A549 (cell line): ENCODE data around the gene CEP162. TPM values are rescaled to one million over a fixed set of nuclear protein-coding genes. Genes with fewer than 3 reads are reported as not detected.

Experiments
- ATAC-seq, 2 experiments: fragments of 200-7000 bp in 1 of 2; fragments of >200 bp in 1 of 2; cut with Nextera tagmentation in 1 of 2; cut with Tn5 transposase in 1 of 2; 3 replicates each; pipeline versions ENCODE4 v1.8.0 to v1.9.1; 2018 to 2020; ENCODE audit warnings: mild to moderate bottlenecking in 1 of 2, moderate library complexity in 1 of 2
- CTCF ChIA-PET: fragments of 300-600 bp; sonication (Branson Sonifier 250); formaldehyde crosslinking; extraction: SDS; loops from one replicate; lab custom pipeline; 2021; ENCODE audit warnings: antibody characterized with exemption, inconsistent platforms; lab: Yijun Ruan, JAX
- POLR2A ChIA-PET: fragments of 350-600 bp; formaldehyde crosslinking; extraction: SDS; loops from one replicate; lab custom pipeline; 2021; ENCODE audit warnings: antibody characterized with exemption, inconsistent platforms; lab: Yijun Ruan, JAX
- DNase-seq, 2 experiments: peaks; one replicate each; pipeline versions ENCODE4 v3.0.0 to v3.0.0-alpha.2; 2011 to 2016; ENCODE audit warnings: low read depth in 1 of 2, low spot score in 1 of 2
- FAIRE-seq: peaks from 2 replicates; lab custom pipeline; 2011; peaks lifted over from hg19 to GRCh38; lab: Jason Lieb, UNC
- H3K27ac ChIP-seq, 2 experiments: fragments of >200 bp; sonication (Bioruptor Twin); formaldehyde crosslinking; 3 replicates each; pipeline ENCODE4 v1.5.1; 2016 to 2017
- H3K4me1 ChIP-seq: fragments of >200 bp; sonication (Bioruptor Twin); formaldehyde crosslinking; 3 replicates; pipeline ENCODE4 v1.6.1; 2016
- H3K4me2 ChIP-seq: fragments of >200 bp; sonication (Bioruptor Twin); formaldehyde crosslinking; 3 replicates; pipeline ENCODE4 v1.6.1; 2016
- H3K4me3 ChIP-seq: fragments of >200 bp; sonication (Bioruptor Twin); formaldehyde crosslinking; 3 replicates; pipeline ENCODE4 v1.5.1; 2016
- H3K9me3 ChIP-seq: fragments of >200 bp; sonication (Bioruptor Twin); formaldehyde crosslinking; 3 replicates; pipeline ENCODE4 v1.6.1; 2016
- CBX2 ChIP-seq: fragments of 200-600 bp; sonication (generic); IDR thresholded peaks from 2 replicates; pipeline ENCODE4 v1.6.1; 2016; ENCODE audit warnings: low read depth, mild to moderate bottlenecking, borderline replicate concordance
- CEBPB ChIP-seq, 2 experiments: fragments of >200 bp in 1 of 2; sonication (Bioruptor Twin) in 1 of 2; formaldehyde crosslinking in 1 of 2; IDR thresholded peaks; 2 replicates each; pipeline ENCODE4 v1.6.1; 2012 to 2016
- CHD4 ChIP-seq: fragments of 200-600 bp; sonication (generic); IDR thresholded peaks from 2 replicates; pipeline ENCODE4 v1.6.1; 2016; ENCODE audit warnings: antibody characterized with exemption, mild to moderate bottlenecking, borderline replicate concordance
- E2F6 ChIP-seq: IDR thresholded peaks from 2 replicates; pipeline ENCODE4 v1.6.1; 2012; ENCODE audit warnings: low read depth, borderline replicate concordance
- EHMT2 ChIP-seq: fragments of 200-600 bp; sonication (generic); IDR thresholded peaks from 2 replicates; pipeline ENCODE4 v1.6.1; 2016; ENCODE audit warnings: antibody characterized with exemption, low read depth, mild to moderate bottlenecking, moderate library complexity
- ELK1 ChIP-seq: fragments of 150-350 bp; IDR thresholded peaks from 2 replicates; pipeline ENCODE4 v1.6.1; 2014; ENCODE audit warnings: low read depth, mild to moderate bottlenecking, low read length
- EP300 ChIP-seq, 2 experiments: fragments of >200 bp; sonication (Bioruptor Twin); formaldehyde crosslinking; IDR thresholded peaks; 2 replicates in 1 of 2; 3 replicates in 1 of 2; pipeline ENCODE4 v1.6.1; 2016 to 2017
- FOSL2 ChIP-seq, 2 experiments: fragments of 450-650 bp in 1 of 2; fragments of >200 bp in 1 of 2; sonication (Bioruptor Twin) in 1 of 2; formaldehyde crosslinking; IDR thresholded peaks; 2 replicates each; pipeline versions ENCODE4 v1.5.0 to v1.6.1; 2016 to 2020; ENCODE audit warnings: mild to moderate bottlenecking in 1 of 2, moderate library complexity in 1 of 2
- FOXS1 ChIP-seq: fragments of 250-450 bp; sonication (Bioruptor Pico); IDR thresholded peaks from 2 replicates; pipeline ENCODE4 v1.5.0; 2020; ENCODE audit warnings: mild to moderate bottlenecking, moderate library complexity
- GATA3 ChIP-seq: IDR thresholded peaks from 2 replicates; pipeline ENCODE4 v1.6.1; 2012; ENCODE audit warnings: borderline replicate concordance
- HDAC2 ChIP-seq: fragments of 200-600 bp; sonication (generic); IDR thresholded peaks from 2 replicates; pipeline ENCODE4 v1.6.1; 2016
- HEYL ChIP-seq: fragments of 250-450 bp; sonication (Bioruptor Pico); IDR thresholded peaks from 2 replicates; pipeline ENCODE4 v1.8.0; 2021; ENCODE audit warnings: mild to moderate bottlenecking, moderate library complexity
- HOXB5 ChIP-seq: fragments of 250-450 bp; sonication (Bioruptor Pico); IDR thresholded peaks from 2 replicates; pipeline ENCODE4 v1.5.0; 2020; ENCODE audit warnings: mild to moderate bottlenecking, moderate library complexity
- JUN ChIP-seq, 2 experiments: fragments of >200 bp; sonication (Bioruptor Twin); formaldehyde crosslinking; IDR thresholded peaks; 2 replicates in 1 of 2; 3 replicates in 1 of 2; pipeline ENCODE4 v1.6.1; 2016 to 2017
- JUNB ChIP-seq: fragments of >200 bp; sonication (Bioruptor Twin); formaldehyde crosslinking; IDR thresholded peaks from 2 replicates; pipeline ENCODE4 v1.6.1; 2016
- MYC ChIP-seq: IDR thresholded peaks from 2 replicates; pipeline ENCODE4 v1.6.1; 2012; ENCODE audit warnings: mild to moderate bottlenecking, inconsistent platforms, low read length, improper control_type of control experiment, borderline replicate concordance
- NFE2L2 ChIP-seq: fragments of 150-350 bp; conservative IDR thresholded peaks from 2 replicates; pipeline ENCODE4 v1.6.1; 2014; ENCODE audit warnings: low read length
- PBX3 ChIP-seq: IDR thresholded peaks from 2 replicates; pipeline ENCODE4 v1.6.1; 2012
- PHF8 ChIP-seq: fragments of 200-600 bp; sonication (generic); IDR thresholded peaks from 2 replicates; pipeline ENCODE4 v1.6.1; 2016; ENCODE audit warnings: low read depth, mild to moderate bottlenecking, antibody characterized with exemption, moderate library complexity, borderline replicate concordance
- RAD21 ChIP-seq, 2 experiments: fragments of >200 bp in 1 of 2; sonication (Bioruptor Twin) in 1 of 2; formaldehyde crosslinking in 1 of 2; IDR thresholded peaks in 1 of 2; conservative IDR thresholded peaks in 1 of 2; 2 replicates in 1 of 2; 3 replicates in 1 of 2; pipeline ENCODE4 v1.6.1; 2012 to 2018; ENCODE audit warnings: inconsistent platforms in 1 of 2
- RCOR1 ChIP-seq: fragments of 150-350 bp; IDR thresholded peaks from 2 replicates; pipeline ENCODE4 v1.6.1; 2014; ENCODE audit warnings: antibody characterized with exemption, low read length, low read depth
- REST ChIP-seq: fragments of 200-600 bp; sonication (generic); IDR thresholded peaks from 2 replicates; pipeline ENCODE4 v1.6.1; 2016; ENCODE audit warnings: antibody characterized with exemption, mild to moderate bottlenecking, moderate library complexity
- RFX5 ChIP-seq: fragments of 450-650 bp; IDR thresholded peaks from 2 replicates; pipeline ENCODE4 v1.7.1; 2014; ENCODE audit warnings: antibody characterized with exemption, mild to moderate bottlenecking, moderate library complexity
- TFCP2L1 ChIP-seq: fragments of 250-450 bp; sonication (Bioruptor Pico); IDR thresholded peaks from 2 replicates; pipeline ENCODE4 v1.5.0; 2021; ENCODE audit warnings: mild to moderate bottlenecking
- USF2 ChIP-seq: fragments of 450-650 bp; IDR thresholded peaks from 2 replicates; pipeline ENCODE4 v1.6.1; 2014; ENCODE audit warnings: antibody characterized with exemption
- ZC3H11A ChIP-seq: fragments of 450-650 bp; IDR thresholded peaks from 2 replicates; pipeline ENCODE4 v1.6.1; 2014; ENCODE audit warnings: antibody characterized with exemption, mild to moderate bottlenecking
- WGBS: methylation state at CpG from one replicate; pipeline ENCODE4 v1.1.6; 2017; ENCODE audit errors: missing lambda C conversion rate; 5-methylcytosine and 5-hydroxymethylcytosine counted together
- polyA plus RNA-seq, 4 experiments: library from polyadenylated mRNA; depleted of rRNA in 3 of 4; stranded (reverse); fragments of >200 nt; fragmentation: RNase III in 1 of 4; extraction: RNeasy Plus Mini Kit Qiagen cat#74134 plus additional on column Dnase treatment in 1 of 4; gene quantifications; 2 replicates in 3 of 4; 3 replicates in 1 of 4; pipeline ENCODE4 v1.2.3, GENCODE V29; 2011 to 2017

Gene CEP162
- polyA plus RNA-seq, 2 of the 4 experiments (the other 2 are of a cell fraction) = 2.1 to 2.3 TPM

- Histone ChIP-seq H3K4me1 (no peaks in the 10 kb centered on the region), H3K9me3 (no peaks in the 10 kb centered on the region), H3K27ac (no peak overlapping the region), H3K4me2 (no peak overlapping the region), H3K4me3 (no peak overlapping the region)
- no peak for FAIRE-seq
- no peak for ATAC-seq
- ChIA-PET POLR2A (no interaction called here), CTCF (interaction anchor here (0.7 to 0.9 kb wide), 2 partner anchors 9 to 161 kb away, joined by 3 to 4 read pairs; no protein-coding TSS in a partner anchor)
- 79% methylated on average over 1 of the region's 1 CpG for whole genome bisulfite sequencing
- no peak for DNase-seq
- TF ChIP-seq JUNB (no peak), RAD21 (conservative IDR thresholded peaks at IDR 0.05 in 1 of 2, IDR thresholded peaks at IDR 0.05 in 1 of 2) (peak; percentile 24 to 35; a peak in 3 of 5 replicates), ZC3H11A (no peak)
These were observed 15.8 kb upstream of the CEP162 start for GRCh38 chr6:84243240-84243639.

- POLR2A ChIA-PET = no interaction called here
- H3K9me3 ChIP-seq = no peaks in the 10 kb centered on the region
- H3K27ac ChIP-seq = no peak overlapping the region
- FAIRE-seq = no peak
- no peaks in the 10 kb centered on the region for H3K4me1 ChIP-seq
- no peak for ATAC-seq
- no peak overlapping the region for H3K4me2 ChIP-seq
- DNase-seq = no peak
- no peak for TF ChIP-seq CEBPB (IDR thresholded peaks at IDR 0.05)
- TF ChIP-seq E2F6 = no peak
- TF ChIP-seq ELK1 = no peak
- no peak for TF ChIP-seq RCOR1
- no peak for TF ChIP-seq CHD4
- TF ChIP-seq EP300 (IDR thresholded peaks at IDR 0.05) = no peak
- TF ChIP-seq USF2 = no peak
- no peak for TF ChIP-seq FOXS1 (CRISPR knock-in tag)
- no peak for TF ChIP-seq EHMT2
- TF ChIP-seq HOXB5 (CRISPR knock-in tag) = no peak
- no peak for TF ChIP-seq RAD21 (conservative IDR thresholded peaks at IDR 0.05 in 1 of 2, IDR thresholded peaks at IDR 0.05 in 1 of 2)
- no peak for TF ChIP-seq TFCP2L1 (CRISPR knock-in tag)
- TF ChIP-seq CBX2 = no peak
- TF ChIP-seq RFX5 = no peak
- no peak for TF ChIP-seq JUNB
- TF ChIP-seq MYC = no peak
- TF ChIP-seq GATA3 = no peak
- TF ChIP-seq NFE2L2 = no peak
- no peak for TF ChIP-seq HDAC2
- TF ChIP-seq PBX3 = no peak
- CTCF ChIA-PET = interaction anchor here (0.9 kb wide), 1 partner anchor 10 kb away, joined by 3 read pairs; no protein-coding TSS in a partner anchor
- no peak overlapping the region for H3K4me3 ChIP-seq
These were observed 14.8 kb upstream of the CEP162 start for GRCh38 chr6:84242265-84242664.

- ChIA-PET CTCF (interaction anchor here (0.7 to 3.1 kb wide), 6 partner anchors 34 to 613 kb away, joined by 3 to 13 read pairs (median 5); no protein-coding TSS in a partner anchor), POLR2A (no interaction called here)
- ATAC-seq (peak; percentile 5 to 10; a peak in 2 of 6 replicates), FAIRE-seq (no peak), DNase-seq (no peak)
- H3K4me1 ChIP-seq = 0 out of 3 replicates have a peak, but pooled peaks cover 6% of the 10 kb centered on the region
- WGBS = 0% methylated on average over 1 of the region's 1 CpG
- H3K4me3 ChIP-seq = peak overlapping the region; percentile 96
- no peaks in the 10 kb centered on the region for H3K9me3 ChIP-seq
- H3K27ac ChIP-seq = peak overlapping the region; percentile 87 to 96; a peak in 3 of 6 replicates
- peak overlapping the region; percentile 76 for H3K4me2 ChIP-seq
- TF ChIP-seq JUN (IDR thresholded peaks at IDR 0.05) (no peak), CBX2 (no peak), CEBPB (IDR thresholded peaks at IDR 0.05) (no peak), JUNB (no peak), RAD21 (conservative IDR thresholded peaks at IDR 0.05 in 1 of 2, IDR thresholded peaks at IDR 0.05 in 1 of 2) (no peak), HEYL (CRISPR knock-in tag) (no peak), PHF8 (no peak), FOSL2 (IDR thresholded peaks at IDR 0.05) (no peak), FOSL2 (CRISPR knock-in tag; IDR thresholded peaks at IDR 0.05) (no peak), REST (no peak), MYC (no peak)
These were observed 728 bp upstream of the CEP162 start for GRCh38 chr6:84228198-84228543.
